Neural cell (in vitro differentiated cells): ENCODE data around the gene SPECC1L.

ENCODE experiments used
- CTCF ChIP-seq: fragments of 450-650 bp; IDR thresholded peaks from 2 replicates; pipeline ENCODE4 v1.5.1; 2014; ENCODE audit warnings: antibody characterized with exemption, mild to moderate bottlenecking, moderate library complexity; ENCODE audit not compliant: poor library complexity, severe bottlenecking
- MXI1 ChIP-seq: fragments of 450-650 bp; conservative IDR thresholded peaks from 2 replicates; pipeline ENCODE4 v1.6.1; 2014; ENCODE audit warnings: antibody characterized with exemption, mild to moderate bottlenecking; ENCODE audit not compliant: poor library complexity, severe bottlenecking

GRCh38 chr22:24437091-24437490 is 166.5 kb downstream of the SPECC1L start:
- TF ChIP-seq CTCF (no peak), MXI1 (no peak)
